ENCODE data around the gene NAIF1.

- TF ChIP-seq, protein P1, sequence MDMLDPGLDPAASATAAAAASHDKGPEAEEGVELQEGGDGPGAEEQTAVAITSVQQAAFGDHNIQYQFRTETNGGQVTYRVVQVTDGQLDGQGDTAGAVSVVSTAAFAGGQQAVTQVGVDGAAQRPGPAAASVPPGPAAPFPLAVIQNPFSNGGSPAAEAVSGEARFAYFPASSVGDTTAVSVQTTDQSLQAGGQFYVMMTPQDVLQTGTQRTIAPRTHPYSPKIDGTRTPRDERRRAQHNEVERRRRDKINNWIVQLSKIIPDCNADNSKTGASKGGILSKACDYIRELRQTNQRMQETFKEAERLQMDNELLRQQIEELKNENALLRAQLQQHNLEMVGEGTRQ (IDR thresholded peaks at IDR 0.05; ENCODE audit: borderline replicate concordance, low read depth, low read length), result no peak
- TF ChIP-seq, protein P2, sequence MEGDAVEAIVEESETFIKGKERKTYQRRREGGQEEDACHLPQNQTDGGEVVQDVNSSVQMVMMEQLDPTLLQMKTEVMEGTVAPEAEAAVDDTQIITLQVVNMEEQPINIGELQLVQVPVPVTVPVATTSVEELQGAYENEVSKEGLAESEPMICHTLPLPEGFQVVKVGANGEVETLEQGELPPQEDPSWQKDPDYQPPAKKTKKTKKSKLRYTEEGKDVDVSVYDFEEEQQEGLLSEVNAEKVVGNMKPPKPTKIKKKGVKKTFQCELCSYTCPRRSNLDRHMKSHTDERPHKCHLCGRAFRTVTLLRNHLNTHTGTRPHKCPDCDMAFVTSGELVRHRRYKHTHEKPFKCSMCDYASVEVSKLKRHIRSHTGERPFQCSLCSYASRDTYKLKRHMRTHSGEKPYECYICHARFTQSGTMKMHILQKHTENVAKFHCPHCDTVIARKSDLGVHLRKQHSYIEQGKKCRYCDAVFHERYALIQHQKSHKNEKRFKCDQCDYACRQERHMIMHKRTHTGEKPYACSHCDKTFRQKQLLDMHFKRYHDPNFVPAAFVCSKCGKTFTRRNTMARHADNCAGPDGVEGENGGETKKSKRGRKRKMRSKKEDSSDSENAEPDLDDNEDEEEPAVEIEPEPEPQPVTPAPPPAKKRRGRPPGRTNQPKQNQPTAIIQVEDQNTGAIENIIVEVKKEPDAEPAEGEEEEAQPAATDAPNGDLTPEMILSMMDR (IDR thresholded peaks at IDR 0.05), result no peak
- TF ChIP-seq MAX (IDR thresholded peaks at IDR 0.05; ENCODE audit: low read depth) (no peak), EP300 (IDR thresholded peaks at IDR 0.05; ENCODE audit: borderline replicate concordance in 1 of 2, low read depth in 1 of 2, low read length in 1 of 2) (no peak), POLR2AphosphoS5 (IDR thresholded peaks at IDR 0.05; ENCODE audit: low read depth, low read length) (no peak), RAD21 (IDR thresholded peaks at IDR 0.05; ENCODE audit: low read length) (no peak)
- TF ChIP-seq, protein P3, sequence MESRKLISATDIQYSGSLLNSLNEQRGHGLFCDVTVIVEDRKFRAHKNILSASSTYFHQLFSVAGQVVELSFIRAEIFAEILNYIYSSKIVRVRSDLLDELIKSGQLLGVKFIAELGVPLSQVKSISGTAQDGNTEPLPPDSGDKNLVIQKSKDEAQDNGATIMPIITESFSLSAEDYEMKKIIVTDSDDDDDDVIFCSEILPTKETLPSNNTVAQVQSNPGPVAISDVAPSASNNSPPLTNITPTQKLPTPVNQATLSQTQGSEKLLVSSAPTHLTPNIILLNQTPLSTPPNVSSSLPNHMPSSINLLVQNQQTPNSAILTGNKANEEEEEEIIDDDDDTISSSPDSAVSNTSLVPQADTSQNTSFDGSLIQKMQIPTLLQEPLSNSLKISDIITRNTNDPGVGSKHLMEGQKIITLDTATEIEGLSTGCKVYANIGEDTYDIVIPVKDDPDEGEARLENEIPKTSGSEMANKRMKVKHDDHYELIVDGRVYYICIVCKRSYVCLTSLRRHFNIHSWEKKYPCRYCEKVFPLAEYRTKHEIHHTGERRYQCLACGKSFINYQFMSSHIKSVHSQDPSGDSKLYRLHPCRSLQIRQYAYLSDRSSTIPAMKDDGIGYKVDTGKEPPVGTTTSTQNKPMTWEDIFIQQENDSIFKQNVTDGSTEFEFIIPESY (IDR thresholded peaks at IDR 0.05; ENCODE audit: borderline replicate concordance, low read depth), result no peak
These were observed 11.0 kb downstream of the NAIF1 start for GRCh38 chr9:128056086-128056485.

Data from SK-N-SH (cell line).